Smooth muscle cell (in vitro differentiated cells): ENCODE results near the gene TMEM171. TPM values are rescaled to one million over a fixed set of nuclear protein-coding genes. Genes with fewer than 3 reads are reported as not detected.
A peak's percentile ranks its signal among the peaks of the same experiment; 100 is the strongest.

Experiments
- DNase-seq: peaks from one replicate; lab custom pipeline; 2025; ENCODE audit not compliant: unreplicated experiment; lab: John Stamatoyannopoulos, UW
- H2AFZ ChIP-seq: fragments of 200-600 bp; sonication (generic); 2 replicates; pipeline ENCODE4 v1.6.0; 2016; ENCODE audit warnings: antibody characterized with exemption, low read depth, mild to moderate bottlenecking
- H3F3A ChIP-seq: fragments of 200-600 bp; sonication (generic); 2 replicates; pipeline ENCODE4 v1.6.0; 2017; ENCODE audit warnings: antibody characterized with exemption, low read depth
- H3K27ac ChIP-seq: fragments of 200-600 bp; sonication (generic); 2 replicates; pipeline ENCODE4 v1.5.1; 2016; ENCODE audit warnings: low read depth, mild to moderate bottlenecking
- H3K27me3 ChIP-seq: fragments of 200-600 bp; sonication (generic); 2 replicates; pipeline ENCODE4 v1.6.1; 2016; ENCODE audit warnings: low read depth, mild to moderate bottlenecking
- H3K36me3 ChIP-seq: fragments of 200-600 bp; sonication (generic); 2 replicates; pipeline ENCODE4 v1.5.1; 2016; ENCODE audit warnings: low read depth
- H3K4me1 ChIP-seq: fragments of 200-600 bp; sonication (generic); 2 replicates; pipeline ENCODE4 v1.5.1; 2016; ENCODE audit warnings: low read depth
- H3K4me2 ChIP-seq: fragments of 200-600 bp; sonication (generic); 2 replicates; pipeline ENCODE4 v1.6.0; 2016; ENCODE audit warnings: mild to moderate bottlenecking
- H3K4me3 ChIP-seq: fragments of 200-600 bp; sonication (generic); 2 replicates; pipeline ENCODE4 v1.5.1; 2016; ENCODE audit warnings: mild to moderate bottlenecking
- H3K79me2 ChIP-seq: fragments of 200-600 bp; sonication (generic); 2 replicates; pipeline ENCODE4 v1.6.0; 2016; ENCODE audit warnings: low read depth, mild to moderate bottlenecking
- H3K9ac ChIP-seq: fragments of 200-600 bp; sonication (generic); 2 replicates; pipeline ENCODE4 v1.6.0; 2016; ENCODE audit warnings: low read depth
- H3K9me3 ChIP-seq: fragments of 200-600 bp; sonication (generic); replicated peaks from 2 replicates; pipeline ENCODE4 v1.5.1; 2016; ENCODE audit warnings: low read depth
- H4K20me1 ChIP-seq: fragments of 200-600 bp; sonication (generic); 2 replicates; pipeline ENCODE4 v1.6.0; 2016; ENCODE audit warnings: low read depth
- WGBS: methylation state at CpG from one replicate; pipeline ENCODE4 v1.1.7; 2016; ENCODE audit warnings: low lambda C conversion rate; 5-methylcytosine and 5-hydroxymethylcytosine counted together
- polyA plus RNA-seq: library from polyadenylated mRNA; unstranded; fragments of >200 nt; fragmentation: Nextera tagmentation; extraction: Ambion mirVana; gene quantifications from 2 replicates; pipeline ENCODE4 v1.2.1, GENCODE V29; 2016
- total RNA-seq: library from RNA; depleted of rRNA; stranded (reverse); fragments of >200 nt; gene quantifications from 2 replicates; pipeline ENCODE4 v1.2.3, GENCODE V29; 2014
- TF ChIP-seq, protein P1 (sequence below): fragments of 200-600 bp; sonication (generic); IDR thresholded peaks from 2 replicates; pipeline ENCODE4 v1.5.1; 2017; ENCODE audit warnings: borderline replicate concordance, mild to moderate bottlenecking, antibody characterized with exemption; ENCODE audit not compliant: insufficient read depth, poor library complexity, severe bottlenecking

Gene TMEM171
- total and polyA plus RNA-seq, 2 experiments from 2014 or later = 0.54 TPM; not detected in 1

DNA sequence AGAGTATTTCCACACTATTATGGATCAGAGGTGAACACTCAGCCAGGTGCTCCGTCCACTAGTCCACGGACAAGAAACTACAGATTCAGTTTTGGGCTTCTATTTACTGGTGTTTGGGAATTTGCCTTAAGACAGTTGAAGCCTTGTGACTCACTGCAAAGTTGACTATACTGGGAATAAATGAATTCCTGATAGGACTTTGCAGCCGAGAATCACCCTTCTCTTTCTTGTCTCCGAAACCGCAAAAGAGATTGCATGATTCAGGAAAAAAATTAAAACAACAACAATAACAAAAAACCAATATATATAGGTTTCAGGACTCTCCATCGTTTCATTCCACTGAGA is 716 bp downstream of the TMEM171 start:
- Histone ChIP-seq H3F3A (peaks cover 11% of the 10 kb centered on the region), H3K9me3 (no peaks in the 10 kb centered on the region), H3K27ac (no peak overlapping the region), H3K79me2 (no peaks in the 10 kb centered on the region), H3K4me1 (peaks cover 9% of the 10 kb centered on the region), H3K36me3 (no peaks in the 10 kb centered on the region), H3K27me3 (peaks cover 21% of the 10 kb centered on the region), H4K20me1 (no peaks in the 10 kb centered on the region), H3K4me2 (peak overlapping the region; percentile 96), H2AFZ (no peak overlapping the region), H3K9ac (no peak overlapping the region), H3K4me3 (peak overlapping the region; percentile 57)
- TF ChIP-seq, protein P1, sequence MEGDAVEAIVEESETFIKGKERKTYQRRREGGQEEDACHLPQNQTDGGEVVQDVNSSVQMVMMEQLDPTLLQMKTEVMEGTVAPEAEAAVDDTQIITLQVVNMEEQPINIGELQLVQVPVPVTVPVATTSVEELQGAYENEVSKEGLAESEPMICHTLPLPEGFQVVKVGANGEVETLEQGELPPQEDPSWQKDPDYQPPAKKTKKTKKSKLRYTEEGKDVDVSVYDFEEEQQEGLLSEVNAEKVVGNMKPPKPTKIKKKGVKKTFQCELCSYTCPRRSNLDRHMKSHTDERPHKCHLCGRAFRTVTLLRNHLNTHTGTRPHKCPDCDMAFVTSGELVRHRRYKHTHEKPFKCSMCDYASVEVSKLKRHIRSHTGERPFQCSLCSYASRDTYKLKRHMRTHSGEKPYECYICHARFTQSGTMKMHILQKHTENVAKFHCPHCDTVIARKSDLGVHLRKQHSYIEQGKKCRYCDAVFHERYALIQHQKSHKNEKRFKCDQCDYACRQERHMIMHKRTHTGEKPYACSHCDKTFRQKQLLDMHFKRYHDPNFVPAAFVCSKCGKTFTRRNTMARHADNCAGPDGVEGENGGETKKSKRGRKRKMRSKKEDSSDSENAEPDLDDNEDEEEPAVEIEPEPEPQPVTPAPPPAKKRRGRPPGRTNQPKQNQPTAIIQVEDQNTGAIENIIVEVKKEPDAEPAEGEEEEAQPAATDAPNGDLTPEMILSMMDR = no peak
- no peak for DNase-seq
- whole genome bisulfite sequencing = 37% methylated on average over 6 of the region's 6 CpGs

DNA sequence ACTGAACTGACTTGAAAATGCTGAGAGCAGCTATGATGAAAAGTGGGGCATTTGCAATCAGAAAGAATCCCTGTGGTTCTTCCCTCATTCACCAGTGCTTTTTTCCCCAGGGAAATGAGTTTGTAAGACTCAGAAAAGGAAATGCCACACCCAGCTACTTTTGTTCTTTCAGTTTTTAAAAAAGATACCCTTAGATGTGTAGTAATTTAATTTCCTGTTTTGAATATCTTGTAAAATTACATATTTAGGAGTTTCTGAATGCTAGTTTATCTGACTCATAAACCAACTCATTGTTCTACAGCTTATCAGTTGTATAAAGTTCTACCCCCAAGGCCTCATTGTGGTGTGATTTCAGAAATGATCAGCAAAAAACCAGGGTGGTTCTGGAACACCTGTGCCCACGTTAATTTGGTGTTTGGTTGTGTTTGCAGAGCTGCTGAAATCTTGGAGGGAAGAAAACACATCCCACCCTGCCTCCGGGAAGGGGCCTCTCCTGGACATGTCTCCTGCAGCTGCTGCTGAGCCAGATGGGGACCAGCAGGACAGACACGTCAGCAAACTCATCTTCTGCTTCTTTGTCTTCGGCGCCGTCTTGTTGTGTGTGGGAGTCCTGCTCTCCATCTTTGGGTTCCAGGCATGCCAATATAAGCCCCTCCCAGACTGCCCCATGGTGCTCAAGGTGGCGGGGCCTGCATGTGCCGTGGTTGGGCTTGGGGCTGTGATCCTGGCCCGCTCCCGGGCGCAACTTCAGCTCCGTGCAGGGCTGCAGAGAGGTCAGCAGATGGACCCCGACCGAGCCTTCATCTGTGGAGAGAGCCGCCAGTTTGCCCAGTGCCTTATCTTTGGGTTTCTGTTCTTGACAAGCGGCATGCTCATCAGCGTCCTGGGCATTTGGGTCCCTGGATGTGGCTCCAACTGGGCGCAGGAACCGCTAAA is 2.8 kb downstream of the TMEM171 start:
- no peaks in the 10 kb centered on the region for H3K9me3 ChIP-seq
- no peaks in the 10 kb centered on the region for H4K20me1 ChIP-seq
- no peak overlapping the region for H3K4me2 ChIP-seq
- TF ChIP-seq, protein P1 = no peak
- H3F3A ChIP-seq = peaks cover 4% of the 10 kb centered on the region
- no peaks in the 10 kb centered on the region for H3K79me2 ChIP-seq
- peaks cover 9% of the 10 kb centered on the region for H3K4me1 ChIP-seq
- no peak overlapping the region for H3K27ac ChIP-seq
- H3K27me3 ChIP-seq = peaks cover 21% of the 10 kb centered on the region
- WGBS = 82% methylated on average over 19 of the region's 19 CpGs
- no peak overlapping the region for H3K4me3 ChIP-seq
- H3K9ac ChIP-seq = no peak overlapping the region
- no peak overlapping the region for H2AFZ ChIP-seq
- H3K36me3 ChIP-seq = no peaks in the 10 kb centered on the region
- no peak for DNase-seq

DNA sequence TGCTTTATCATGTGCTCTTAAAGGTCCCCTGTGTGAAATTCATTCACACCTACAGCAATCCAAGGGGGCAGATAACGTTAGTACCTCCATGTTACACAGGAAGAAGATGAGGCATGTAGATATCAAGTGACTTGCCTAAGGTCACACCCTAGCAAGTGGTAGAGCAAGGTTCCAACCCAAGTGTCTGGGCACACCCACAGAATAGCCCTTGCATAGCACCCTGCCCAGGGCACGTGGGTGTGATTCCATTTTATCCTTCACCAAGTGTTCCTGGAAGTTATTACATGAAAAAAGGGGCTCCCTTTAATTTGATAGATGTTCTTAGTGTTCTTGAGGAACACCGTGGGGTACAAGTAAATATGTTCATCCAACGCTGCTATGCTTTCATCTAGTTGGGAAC is 4.9 kb downstream of the TMEM171 start:
- Histone ChIP-seq H3K4me2 (no peak overlapping the region), H3K27ac (no peak overlapping the region), H3K4me1 (peaks cover 9% of the 10 kb centered on the region), H3K4me3 (no peak overlapping the region), H3F3A (no peaks in the 10 kb centered on the region), H3K36me3 (no peaks in the 10 kb centered on the region), H3K9ac (no peak overlapping the region), H3K27me3 (peaks cover 21% of the 10 kb centered on the region), H4K20me1 (no peaks in the 10 kb centered on the region), H3K9me3 (no peaks in the 10 kb centered on the region), H3K79me2 (no peaks in the 10 kb centered on the region), H2AFZ (no peak overlapping the region)
- DNase-seq = no peak
- TF ChIP-seq, protein P1 = no peak
- 93% methylated on average over 4 of the region's 4 CpGs for WGBS

DNA sequence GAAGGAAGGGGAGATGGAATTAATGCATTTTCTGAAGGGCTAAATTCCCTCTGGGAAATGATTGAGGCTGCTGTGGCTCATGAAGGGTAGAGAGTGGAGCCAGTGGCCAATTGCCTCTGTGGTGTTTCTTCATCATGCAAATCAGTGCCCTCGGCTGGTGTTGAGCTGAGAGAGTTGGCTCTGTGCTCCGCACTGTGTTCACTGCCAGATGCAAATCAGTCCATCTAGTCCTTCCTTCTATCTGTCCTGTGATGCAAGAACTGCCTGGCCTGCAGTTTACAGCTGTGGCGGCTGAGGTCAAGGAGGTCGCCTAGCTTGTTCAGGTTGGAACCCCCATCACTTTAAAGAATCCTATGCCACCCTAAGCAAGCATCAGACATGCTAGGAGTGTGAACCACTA is 6.0 kb downstream of the TMEM171 start:
- Histone ChIP-seq H4K20me1 (no peaks in the 10 kb centered on the region), H3K27me3 (peaks cover 14% of the 10 kb centered on the region), H3K4me2 (no peak overlapping the region), H3F3A (no peaks in the 10 kb centered on the region), H3K27ac (no peak overlapping the region), H3K9me3 (no peaks in the 10 kb centered on the region), H3K9ac (no peak overlapping the region), H3K4me1 (peaks cover 2% of the 10 kb centered on the region), H3K4me3 (no peak overlapping the region), H3K36me3 (no peaks in the 10 kb centered on the region), H3K79me2 (no peaks in the 10 kb centered on the region), H2AFZ (no peak overlapping the region)
- TF ChIP-seq, protein P1 = no peak
- 79% methylated on average over 4 of the region's 4 CpGs for WGBS
- no peak for DNase-seq
